Heart right ventricle (tissue), 16 donors: ENCODE measurements around the gene PALD1. TPM values are rescaled to one million over a fixed set of nuclear protein-coding genes. Genes with fewer than 3 reads are reported as not detected.
A peak's percentile ranks its signal among the peaks of the same experiment; 100 is the strongest.

Experiments used
- ATAC-seq, 8 donors: fragments of 200-7000 bp; cut with Tn5 transposase; one replicate each; pipeline ENCODE4 v1.9.1; 2020; ENCODE audit warnings: mild to moderate bottlenecking in 8 of 8, moderate library complexity in 8 of 8, moderate number of reproducible peaks in 1 of 8
- DNase-seq, 2 donors: peaks; one replicate each; pipeline ENCODE4 v3.0.0-alpha.2; 2020
- H3K27ac ChIP-seq, 10 donors: fragments of 200-600 bp; sonication (generic) in 2 of 10; one replicate each; pipeline versions ENCODE4 v1.5.0 to v1.8.0; 2020 to 2022; ENCODE audit warnings: mild to moderate bottlenecking in 3 of 10
- H3K27me3 ChIP-seq, 7 donors: fragments of 200-600 bp; one replicate each; pipeline ENCODE4 v1.8.0; 2021 to 2022; ENCODE audit warnings: mild to moderate bottlenecking in 2 of 7
- H3K36me3 ChIP-seq, 9 donors: fragments of 200-600 bp; sonication (generic) in 1 of 9; one replicate each; pipeline versions ENCODE4 v1.5.0 to v1.8.0; 2020 to 2022; ENCODE audit warnings: mild to moderate bottlenecking in 2 of 9
- H3K4me1 ChIP-seq, 9 donors: fragments of 200-600 bp; sonication (generic) in 1 of 9; one replicate each; pipeline versions ENCODE4 v1.5.0 to v1.8.0; 2020 to 2022; ENCODE audit warnings: mild to moderate bottlenecking in 4 of 9
- H3K4me3 ChIP-seq, 10 donors: fragments of 200-600 bp; sonication (generic) in 2 of 10; one replicate each; pipeline versions ENCODE4 v1.5.0 to v1.8.0; 2020 to 2022; ENCODE audit warnings: mild to moderate bottlenecking in 7 of 10, moderate library complexity in 2 of 10
- H3K9me3 ChIP-seq, 11 donors: fragments of 200-600 bp in 10 of 11; sonication (generic) in 2 of 11; one replicate each; pipeline versions ENCODE4 v1.5.0 to v1.8.0; 2013 to 2022; ENCODE audit warnings: mild to moderate bottlenecking in 2 of 11, control low read depth in 1 of 11, moderate library complexity in 1 of 11
- CTCF ChIP-seq, 9 donors: fragments of 200-600 bp; sonication (generic) in 2 of 9; IDR thresholded peaks; one replicate each; pipeline versions ENCODE4 v1.5.0 to v1.8.0; 2021 to 2022; ENCODE audit warnings: antibody characterized with exemption in 9 of 9, mild to moderate bottlenecking in 5 of 9, moderate library complexity in 1 of 9
- WGBS, 2 donors: extraction: QIAGEN DNeasy Blood & Tissue Kit; methylation state at CpG; one replicate each; pipeline ENCODE4 v1.1.7; 2013; ENCODE audit warnings: inconsistent platforms in 1 of 2; 5-methylcytosine and 5-hydroxymethylcytosine counted together
- intact Hi-C, 10 donors: fragments of 100-400 bp; cut with DNase I; formaldehyde crosslinking; loops; one replicate each; pipeline versions ENCODE4 v1.11.1 to v1.14.2; 2022
- polyA plus RNA-seq, 2 donors: library from polyadenylated mRNA; stranded (reverse); fragments of 200-250 nt; gene quantifications; one replicate each; pipeline ENCODE4 v1.2.3, GENCODE V29; 2013
- total RNA-seq, 10 donors: library from RNA; stranded (reverse); fragmentation: NEBNext Ultra II Directional in 3 of 10; extraction: Animal tissue kit (Norgen Biotek cat#: 25700) in 3 of 10; gene quantifications; one replicate each; pipeline versions ENCODE4 v1.2.1 to v1.2.4, GENCODE V29; 2021 to 2023
- donor health status: Arrhythmogenic right ventricular cardiomyopathy.
- donor health status: ischemic (EF 13 %, LVEDD 7.1; RV severe dilation, severe dysfunction).
- donor health status: healthy with polysubstance abuse.
- donor health status: DM: no; HTN: yes; CAD: no.
- donor health status: DM: no; HTN: no; CAD: no.
- donor health status: ischemic (EF 25% LVEDD 6.9; RV normal size, moderate dysfunction).
- donor health status: ischemic (EF 25% LVEDD 5.7; RV mildly dilated, moderate dysfunction).
- donor health status: healthy.
- donor health status: DM: yes; HTN: yes; CAD: no.
- donor health status: Ischemic cardiomyopathy.
- donor health status: ischemic (EF 35%, LVEDD 5.7; RV mildly dilated, moderate dysfunction).
- donor health status: nonischemic (EF 11% LVEDD 7.7; RV severe dilation, severe dysfunction).
- donor health status: DM: yes; HTN: yes; CAD: no.
- donor health status: PGD.
- donor health status: ischemic (EF 29% LVEDD 5.4; RV normal size, mild dysfunction).
- donor health status: nonischemic (EF 23%, LVEDD 6.1; RV moderate dilation, normal function).

The PALD1 gene
- total and polyA plus RNA-seq, 12 donors, result 4.1 to 10.3 (median 5.9) TPM

DNA sequence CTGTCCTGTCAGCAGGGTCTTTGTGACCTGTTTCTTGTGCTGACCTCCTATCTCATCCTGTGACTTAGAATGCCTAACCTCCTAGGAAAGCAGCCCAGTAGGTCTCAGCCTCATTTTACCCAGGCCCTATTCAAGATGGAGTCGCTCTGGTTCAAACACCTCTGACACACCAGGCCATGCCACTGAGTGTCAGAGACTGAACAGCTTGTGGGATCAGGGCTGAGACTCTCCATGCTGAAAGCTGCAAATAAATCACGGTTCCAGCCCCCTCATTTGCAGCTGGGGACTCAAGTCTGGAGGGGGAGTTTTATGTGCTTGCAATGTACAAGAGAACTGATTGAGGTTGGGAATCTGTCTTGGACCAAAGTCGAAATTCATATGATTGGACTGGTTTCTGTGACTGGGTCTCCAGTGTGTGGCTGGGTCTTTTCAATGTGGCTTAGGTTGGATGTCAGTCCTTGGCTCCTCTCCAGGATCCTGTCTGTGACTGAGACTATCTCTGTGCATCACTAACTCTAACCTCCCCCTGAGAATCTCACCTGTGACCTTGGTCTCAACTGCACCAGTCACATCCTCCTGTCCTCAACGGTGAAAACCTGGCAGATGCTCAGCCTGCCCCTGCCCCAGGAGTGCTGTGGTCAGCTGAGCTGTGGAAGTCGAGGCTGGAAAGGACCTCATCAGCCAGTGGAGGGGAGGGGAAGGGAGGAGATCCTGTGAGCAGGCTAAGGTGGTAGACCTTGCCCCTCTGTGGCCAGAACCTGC, 112.3 kb downstream of the PALD1 start:
- H3K36me3 ChIP-seq, result no peaks in the 10 kb centered on the region
- 66 to 79% methylated on average over 5 of the region's 5 CpGs for WGBS, 2 donors
- intact Hi-C loops, result no loop called here
- ATAC-seq (no peak), DNase-seq (no peak)
- H3K27me3 ChIP-seq, result no peaks in the 10 kb centered on the region
- peaks cover 2 to 44% (median 33%) of the 10 kb centered on the region in 9 donors for H3K4me1 ChIP-seq
- no peak for TF ChIP-seq CTCF (IDR thresholded peaks at IDR 0.05)
- no peaks in the 10 kb centered on the region for H3K9me3 ChIP-seq
- no peak overlapping the region for H3K4me3 ChIP-seq
- peak overlapping the region in 8 of 10 donors; percentile 52 to 89 (median 73) for H3K27ac ChIP-seq

- intact Hi-C loops, result no loop called here
- no peaks in the 10 kb centered on the region for H3K9me3 ChIP-seq
- DNase-seq, result no peak
- no peak for ATAC-seq
- 92 to 96% methylated on average over 2 of the region's 2 CpGs for WGBS, 2 donors
- no peak overlapping the region for H3K4me3 ChIP-seq
- TF ChIP-seq CTCF (IDR thresholded peaks at IDR 0.05), result no peak
- no peak overlapping the region for H3K27ac ChIP-seq
- H3K36me3 ChIP-seq, result no peaks in the 10 kb centered on the region
- no peaks in the 10 kb centered on the region for H3K27me3 ChIP-seq
- H3K4me1 ChIP-seq, result peaks cover 2 to 51% (median 39%) of the 10 kb centered on the region in 9 donors
These were observed 113.7 kb downstream of the PALD1 start for GRCh38 chr10:70592186-70592735.

DNA sequence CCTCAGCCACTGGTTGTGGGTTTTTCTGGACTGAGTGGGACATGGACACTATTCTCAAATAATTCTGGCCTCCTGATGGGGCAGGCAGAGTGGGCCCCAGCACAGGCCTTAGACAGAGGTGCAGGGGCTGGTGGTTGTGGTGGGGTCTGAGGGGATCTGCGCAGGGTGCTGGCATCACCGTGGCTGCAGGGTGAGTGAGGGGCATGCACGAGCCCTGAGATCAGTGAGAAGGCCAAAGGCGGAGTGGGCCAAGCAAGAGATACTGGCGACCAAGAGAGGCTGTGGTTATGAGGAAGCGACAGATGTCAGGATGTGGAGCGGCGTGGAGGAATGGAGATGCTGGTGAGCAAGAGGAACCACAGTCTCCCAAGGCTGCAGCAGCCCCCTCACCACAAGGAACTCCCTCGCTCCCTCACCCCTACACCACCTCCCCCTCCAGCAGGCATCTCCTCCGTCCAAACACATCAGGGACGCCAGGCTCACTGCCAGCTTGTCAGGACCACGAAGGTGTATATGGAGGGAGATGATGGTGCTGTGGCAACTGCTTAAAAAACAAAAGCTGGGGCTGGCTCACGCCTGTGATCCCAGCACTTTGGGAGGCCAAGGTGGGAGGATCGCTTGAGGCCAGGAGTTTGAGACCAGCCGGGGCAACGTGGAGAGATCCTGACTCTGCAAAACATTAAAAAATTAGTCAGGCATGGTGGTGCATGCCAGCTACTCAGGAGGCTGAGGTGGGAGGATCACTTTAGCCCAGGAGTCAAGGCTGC, 114.4 kb downstream of the PALD1 start:
- no peak for TF ChIP-seq CTCF (IDR thresholded peaks at IDR 0.05)
- H3K9me3 ChIP-seq, result no peaks in the 10 kb centered on the region
- DNase-seq, result no peak

GRCh38 chr10:70593513-70593890, 114.9 kb downstream of the PALD1 start:
- H3K4me1 ChIP-seq, result peaks cover 2 to 43% (median 33%) of the 10 kb centered on the region in 9 donors
- intact Hi-C loops, result no loop called here
- H3K9me3 ChIP-seq, result no peaks in the 10 kb centered on the region
- H3K27me3 ChIP-seq, result no peaks in the 10 kb centered on the region
- 80 to 92% methylated on average over 7 of the region's 7 CpGs for WGBS, 2 donors
- TF ChIP-seq CTCF (IDR thresholded peaks at IDR 0.05), result no peak
- H3K27ac ChIP-seq, result no peak overlapping the region
- no peak for DNase-seq
- no peaks in the 10 kb centered on the region for H3K36me3 ChIP-seq
- no peak overlapping the region for H3K4me3 ChIP-seq
- ATAC-seq, result no peak

More for the DNA sequence above, 114.4 kb downstream of the PALD1 start:
- intact Hi-C loops, result no loop called here
- Histone ChIP-seq H3K4me1 (peaks cover 2 to 49% (median 38%) of the 10 kb centered on the region in 9 donors), H3K4me3 (no peak overlapping the region), H3K27ac (no peak overlapping the region), H3K36me3 (no peaks in the 10 kb centered on the region), H3K27me3 (no peaks in the 10 kb centered on the region)
- no peak for ATAC-seq
- WGBS, 2 donors, result 81 to 86% methylated on average over 16 of the region's 16 CpGs
